Measurements from ENCODE around the gene RIMBP2. TPM values are rescaled to one million over a fixed set of nuclear protein-coding genes. Genes with fewer than 3 reads are reported as not detected.

Gene RIMBP2
- total and polyA plus RNA-seq, 9 of the 15 experiments (the other 6 are each of a cell fraction or from before 2014, with no cell fraction given), result not detected

DNA sequence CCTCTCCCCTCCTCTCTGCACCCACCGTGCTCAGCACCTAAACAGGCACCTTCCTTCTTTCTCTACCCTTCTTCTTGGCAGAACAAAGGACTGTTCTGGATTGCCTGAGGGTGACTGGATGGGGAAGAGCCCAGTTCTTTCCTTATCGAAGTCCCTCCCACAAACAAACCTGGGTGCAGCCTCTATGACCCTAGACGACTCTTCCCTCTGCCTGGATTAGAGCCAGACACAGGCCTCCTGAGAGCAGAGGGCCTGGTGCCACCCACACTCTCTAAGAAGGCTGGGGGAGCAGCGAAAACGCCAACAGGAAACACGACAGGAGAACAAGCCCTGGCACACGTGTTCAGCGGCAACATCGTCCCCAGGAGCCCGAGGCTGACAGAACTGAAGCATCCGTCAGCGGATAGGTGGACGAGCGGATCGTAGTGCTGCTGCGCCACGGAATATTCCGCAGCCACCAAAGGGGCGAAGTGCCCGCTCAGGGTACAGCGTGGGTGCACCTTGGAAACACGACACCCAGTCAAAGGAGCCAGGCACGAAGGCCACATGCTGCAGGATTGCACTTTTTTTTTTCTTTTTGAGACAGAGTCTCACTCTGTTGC, 38.0 kb downstream of the RIMBP2 start (continued):
- TF ChIP-seq, protein P1, sequence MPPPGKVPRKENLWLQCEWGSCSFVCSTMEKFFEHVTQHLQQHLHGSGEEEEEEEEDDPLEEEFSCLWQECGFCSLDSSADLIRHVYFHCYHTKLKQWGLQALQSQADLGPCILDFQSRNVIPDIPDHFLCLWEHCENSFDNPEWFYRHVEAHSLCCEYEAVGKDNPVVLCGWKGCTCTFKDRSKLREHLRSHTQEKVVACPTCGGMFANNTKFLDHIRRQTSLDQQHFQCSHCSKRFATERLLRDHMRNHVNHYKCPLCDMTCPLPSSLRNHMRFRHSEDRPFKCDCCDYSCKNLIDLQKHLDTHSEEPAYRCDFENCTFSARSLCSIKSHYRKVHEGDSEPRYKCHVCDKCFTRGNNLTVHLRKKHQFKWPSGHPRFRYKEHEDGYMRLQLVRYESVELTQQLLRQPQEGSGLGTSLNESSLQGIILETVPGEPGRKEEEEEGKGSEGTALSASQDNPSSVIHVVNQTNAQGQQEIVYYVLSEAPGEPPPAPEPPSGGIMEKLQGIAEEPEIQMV (tag; conservative IDR thresholded peaks at IDR 0.05; ENCODE audit: low read depth), result no peak

DNA sequence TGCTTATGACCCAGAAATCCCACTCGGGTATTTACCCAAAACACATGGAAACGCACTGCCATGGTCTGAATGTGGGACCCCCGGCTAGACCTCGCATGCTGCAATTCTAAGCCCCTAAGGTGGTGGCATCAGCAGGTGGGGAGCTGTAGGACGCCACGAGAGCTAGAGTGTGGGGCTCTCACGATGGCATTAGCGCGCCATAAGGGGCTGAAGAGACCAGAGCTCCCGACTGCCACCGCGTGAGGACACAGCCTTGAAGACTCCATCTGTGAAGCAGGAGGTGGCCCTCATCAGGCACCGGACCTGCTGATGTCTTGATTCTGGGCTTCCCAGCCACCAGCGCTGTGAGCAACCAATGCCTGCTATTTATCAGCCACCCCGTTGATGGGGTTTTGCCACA, 40.3 kb downstream of the RIMBP2 start:
- Histone ChIP-seq H3K4me1 (replicated peaks in 1 of 2; ENCODE audit: control insufficient read depth in 2 of 2, insufficient read depth in 2 of 2, low read length in 2 of 2) (no peaks in the 10 kb centered on the region; a peak in 1 of 5 replicates), H3K4me3 (no peak overlapping the region), H3K9me1 (ENCODE audit: control insufficient read depth, insufficient read depth, low read length) (peaks cover 4% of the 10 kb centered on the region), H3K36me3 (ENCODE audit: control insufficient read depth, insufficient read depth, low read length) (no peaks in the 10 kb centered on the region), H3K9ac (ENCODE audit: insufficient read depth in 1 of 2, low read depth in 2 of 2, low read length in 2 of 2) (peak overlapping the region in 1 of 2 experiments; percentile 35; a peak in 1 of 4 replicates), H3K4me2 (ENCODE audit: insufficient read depth, low read length) (no peak overlapping the region), H2AFZ (ENCODE audit: low read depth, low read length) (no peak overlapping the region), H3K79me2 (ENCODE audit: control insufficient read depth, insufficient read depth, low read length) (no peaks in the 10 kb centered on the region), H4K20me1 (replicated peaks; ENCODE audit: control insufficient read depth, insufficient read depth, low read length) (0 out of 2 replicates have a peak, but pooled peaks cover 4% of the 10 kb centered on the region), H3K9me3 (replicated peaks; ENCODE audit: control insufficient read depth, insufficient read depth, low read depth, low read length) (no peaks in the 10 kb centered on the region), H3K27me3 (ENCODE audit: control insufficient read depth in 2 of 2, insufficient read depth in 2 of 2, low read length in 2 of 2) (peaks cover 44 to 85% of the 10 kb centered on the region in 2 experiments), H3K27ac (ENCODE audit: extremely low read depth, low read depth, low read length) (no peak overlapping the region)
- BruUV-seq (replicated peaks), result no TSS peak
- intact Hi-C loops (cut with micrococcal nuclease), result no loop called here
- ChIA-PET CTCF (ENCODE audit: low intra/inter-chr PET ratio) (no interaction called here), POLR2A (interaction anchor here (0.6 to 0.7 kb wide), 2 partner anchors 128 to 265 kb away, joined by 3 to 4 read pairs; no protein-coding TSS in a partner anchor)
- FAIRE-seq, result no peak
- WGBS (ENCODE audit: insufficient coverage, low coverage, missing lambda C conversion rate), result 6% methylated on average over 15 of the region's 15 CpGs
- no peak for DNase-seq (ENCODE audit: extremely low read depth in 1 of 4, low spot score in 3 of 4)
- in situ Hi-C loops (cut with MboI), result no loop called here
- no peak for ATAC-seq
- TF ChIP-seq ZBTB7A (IDR thresholded peaks at IDR 0.05; ENCODE audit: borderline replicate concordance, control insufficient read depth, low read depth, low read length) (no peak), FOXK1 (CRISPR knock-in tag; IDR thresholded peaks at IDR 0.05; ENCODE audit: borderline replicate concordance) (no peak), TCF7 (IDR thresholded peaks at IDR 0.05; ENCODE audit: borderline replicate concordance) (no peak), FOSL1 (tag; conservative IDR thresholded peaks at IDR 0.05) (no peak), ZNF583 (CRISPR knock-in tag; IDR thresholded peaks at IDR 0.05) (no peak), MIER1 (IDR thresholded peaks at IDR 0.05; ENCODE audit: low read depth) (no peak), BCL6 (CRISPR knock-in tag; IDR thresholded peaks at IDR 0.05) (no peak), BRF1 (IDR thresholded peaks at IDR 0.05; ENCODE audit: borderline replicate concordance, extremely low read depth, insufficient read length) (no peak)
- TF ChIP-seq, protein P2, sequence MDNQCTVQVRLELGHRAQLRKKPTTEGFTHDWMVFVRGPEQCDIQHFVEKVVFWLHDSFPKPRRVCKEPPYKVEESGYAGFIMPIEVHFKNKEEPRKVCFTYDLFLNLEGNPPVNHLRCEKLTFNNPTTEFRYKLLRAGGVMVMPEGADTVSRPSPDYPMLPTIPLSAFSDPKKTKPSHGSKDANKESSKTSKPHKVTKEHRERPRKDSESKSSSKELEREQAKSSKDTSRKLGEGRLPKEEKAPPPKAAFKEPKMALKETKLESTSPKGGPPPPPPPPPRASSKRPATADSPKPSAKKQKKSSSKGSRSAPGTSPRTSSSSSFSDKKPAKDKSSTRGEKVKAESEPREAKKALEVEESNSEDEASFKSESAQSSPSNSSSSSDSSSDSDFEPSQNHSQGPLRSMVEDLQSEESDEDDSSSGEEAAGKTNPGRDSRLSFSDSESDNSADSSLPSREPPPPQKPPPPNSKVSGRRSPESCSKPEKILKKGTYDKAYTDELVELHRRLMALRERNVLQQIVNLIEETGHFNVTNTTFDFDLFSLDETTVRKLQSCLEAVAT (IDR thresholded peaks at IDR 0.05), result no peak
- TF ChIP-seq, protein P3, sequence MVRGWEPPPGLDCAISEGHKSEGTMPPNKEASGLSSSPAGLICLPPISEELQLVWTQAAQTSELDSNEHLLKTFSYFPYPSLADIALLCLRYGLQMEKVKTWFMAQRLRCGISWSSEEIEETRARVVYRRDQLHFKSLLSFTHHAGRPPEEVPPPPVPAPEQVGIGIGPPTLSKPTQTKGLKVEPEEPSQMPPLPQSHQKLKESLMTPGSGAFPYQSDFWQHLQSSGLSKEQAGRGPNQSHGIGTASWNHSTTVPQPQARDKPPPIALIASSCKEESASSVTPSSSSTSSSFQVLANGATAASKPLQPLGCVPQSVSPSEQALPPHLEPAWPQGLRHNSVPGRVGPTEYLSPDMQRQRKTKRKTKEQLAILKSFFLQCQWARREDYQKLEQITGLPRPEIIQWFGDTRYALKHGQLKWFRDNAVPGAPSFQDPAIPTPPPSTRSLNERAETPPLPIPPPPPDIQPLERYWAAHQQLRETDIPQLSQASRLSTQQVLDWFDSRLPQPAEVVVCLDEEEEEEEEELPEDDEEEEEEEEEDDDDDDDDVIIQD (CRISPR knock-in tag; IDR thresholded peaks at IDR 0.05), result no peak

All from K562 (cell line).